IMR-90 (cell line): ENCODE measurements around the gene SH3TC1. TPM values are rescaled to one million over a fixed set of nuclear protein-coding genes. Genes with fewer than 3 reads are reported as not detected.

Experiments used
- ATAC-seq: fragments of 200-7000 bp; cut with Tn5 transposase; 2 replicates; pipeline ENCODE4 v1.9.1; 2020; ENCODE audit warnings: low read depth, mild to moderate bottlenecking, moderate library complexity
- BruUV-seq: library from RNA; stranded (reverse); fragments of 400-500 nt; replicated peaks from 2 replicates; lab custom pipeline; 2021; lab: Mats Ljungman, UMichigan
- CTCF ChIA-PET: fragments of 300-600 bp; formaldehyde crosslinking; extraction: SDS; loops from one replicate; lab custom pipeline; 2021; ENCODE audit warnings: antibody characterized with exemption; lab: Yijun Ruan, JAX
- POLR2A ChIA-PET: fragments of 300-600 bp; sonication (Branson Sonifier 250); formaldehyde crosslinking; loops from one replicate; lab custom pipeline; 2022; ENCODE audit warnings: antibody characterized with exemption; ENCODE audit not compliant: unreplicated experiment; lab: Charles Lee
- DNase-seq: peaks from one replicate; pipeline ENCODE4 v3.0.0; 2013
- H2AFZ ChIP-seq: replicated peaks from 2 replicates; pipeline ENCODE3; 2013; ENCODE audit warnings: low read length, mild to moderate bottlenecking; ENCODE audit not compliant: poor library complexity
- H2AK5ac ChIP-seq: 2 replicates; pipeline ENCODE4 v1.6.1; 2013; ENCODE audit warnings: low read depth, low read length, inconsistent platforms
- H2AK9ac ChIP-seq: replicated peaks from 2 replicates; pipeline ENCODE3; 2013; ENCODE audit warnings: mild to moderate bottlenecking, low read depth, low read length, moderate library complexity; ENCODE audit not compliant: poor library complexity
- H2BK120ac ChIP-seq: 2 replicates; pipeline ENCODE4 v1.6.1; 2013; ENCODE audit warnings: low read depth, low read length, inconsistent platforms
- H2BK15ac ChIP-seq: 3 replicates; pipeline ENCODE4 v1.6.1; 2013; ENCODE audit warnings: low read depth, low read length, inconsistent platforms
- H2BK20ac ChIP-seq: 2 replicates; pipeline ENCODE4 v1.6.1; 2013; ENCODE audit warnings: low read depth, mild to moderate bottlenecking, inconsistent platforms, low read length, moderate library complexity
- H2BK5ac ChIP-seq: 2 replicates; pipeline ENCODE4 v1.6.1; 2013; ENCODE audit warnings: mild to moderate bottlenecking, low read depth, low read length, inconsistent platforms; ENCODE audit not compliant: poor library complexity, severe bottlenecking
- H3K14ac ChIP-seq: replicated peaks from 2 replicates; pipeline ENCODE4 v1.6.1; 2013; ENCODE audit warnings: low read depth, low read length, inconsistent platforms
- H3K18ac ChIP-seq: 2 replicates; pipeline ENCODE4 v1.6.1; 2013; ENCODE audit warnings: low read depth, low read length, control low read depth
- H3K23ac ChIP-seq: 2 replicates; pipeline ENCODE4 v1.6.1; 2013; ENCODE audit warnings: low read depth, low read length, inconsistent platforms
- H3K27ac ChIP-seq: 2 replicates; pipeline ENCODE4 v1.5.1; 2013; ENCODE audit warnings: mild to moderate bottlenecking, control low read depth, low read length; ENCODE audit not compliant: insufficient read depth
- H3K27me3 ChIP-seq: 2 replicates; pipeline ENCODE4 v1.6.1; 2013; ENCODE audit warnings: low read length; ENCODE audit not compliant: control insufficient read depth, insufficient read depth
- H3K36me3 ChIP-seq: 2 replicates; pipeline ENCODE4 v1.6.1; 2013; ENCODE audit warnings: low read length, mixed read lengths; ENCODE audit not compliant: control insufficient read depth, insufficient read depth
- H3K4ac ChIP-seq: 2 replicates; pipeline ENCODE4 v1.6.1; 2013; ENCODE audit warnings: low read depth, low read length, inconsistent platforms
- H3K4me1 ChIP-seq: 2 replicates; pipeline ENCODE4 v1.6.1; 2013; ENCODE audit warnings: low read length, mixed read lengths; ENCODE audit not compliant: control insufficient read depth, insufficient read depth
- H3K4me2 ChIP-seq: 2 replicates; pipeline ENCODE4 v1.6.1; 2013; ENCODE audit warnings: low read depth, mild to moderate bottlenecking, control low read depth, low read length, moderate library complexity
- H3K4me3 ChIP-seq: 2 replicates; pipeline ENCODE4 v1.5.1; 2013; ENCODE audit warnings: low read depth, mild to moderate bottlenecking, control low read depth, low read length, moderate library complexity; ENCODE audit not compliant: insufficient read depth
- H3K56ac ChIP-seq: 2 replicates; pipeline ENCODE4 v1.6.1; 2013; ENCODE audit warnings: low read length, inconsistent platforms; ENCODE audit not compliant: insufficient read depth; ENCODE audit errors: extremely low read depth
- H3K79me1 ChIP-seq, 2 experiments: 2 replicates each; pipeline ENCODE4 v1.6.1; 2013; ENCODE audit warnings: low read length in 2 of 2, inconsistent platforms in 1 of 2, low read depth in 1 of 2
- H3K9ac ChIP-seq: 2 replicates; pipeline ENCODE4 v1.6.1; 2013; ENCODE audit warnings: low read depth, low read length, control low read depth
- H3K9me1 ChIP-seq: 2 replicates; pipeline ENCODE4 v1.6.1; 2013; ENCODE audit warnings: low read length, inconsistent platforms; ENCODE audit not compliant: insufficient read depth
- H3K9me3 ChIP-seq: 2 replicates; pipeline ENCODE4 v1.6.1; 2013; ENCODE audit warnings: low read length; ENCODE audit not compliant: control insufficient read depth, insufficient read depth
- H4K20me1 ChIP-seq: 2 replicates; pipeline ENCODE4 v1.6.1; 2013; ENCODE audit warnings: low read length, inconsistent platforms; ENCODE audit not compliant: insufficient read depth
- H4K5ac ChIP-seq: 2 replicates; pipeline ENCODE4 v1.6.1; 2013; ENCODE audit warnings: mild to moderate bottlenecking, low read depth, low read length, control low read depth
- H4K8ac ChIP-seq, 2 experiments: 2 replicates each; pipeline ENCODE4 v1.6.1; 2013; ENCODE audit warnings: low read depth in 2 of 2, low read length in 2 of 2, control low read depth in 1 of 2, inconsistent platforms in 1 of 2
- H4K91ac ChIP-seq: 2 replicates; pipeline ENCODE4 v1.6.1; 2013; ENCODE audit warnings: low read depth, low read length, inconsistent platforms; ENCODE audit not compliant: insufficient read depth
- BHLHE40 ChIP-seq: fragments of 150-350 bp; IDR thresholded peaks from 2 replicates; pipeline ENCODE4 v1.6.1; 2016; ENCODE audit warnings: mild to moderate bottlenecking, low read depth, low read length
- CEBPB ChIP-seq: IDR thresholded peaks from 2 replicates; pipeline ENCODE4 v1.6.1; 2012; ENCODE audit warnings: low read depth, low read length, improper control_type of control experiment
- FOS ChIP-seq: fragments of 150-350 bp; IDR thresholded peaks from 2 replicates; pipeline ENCODE4 v1.6.1; 2016; ENCODE audit warnings: low read depth, low read length
- WGBS, 2 experiments: methylation state at CpG; one replicate each; pipeline versions ENCODE4 v1.1.5 to v1.1.7; 2013; ENCODE audit warnings: missing lambda C conversion rate in 2 of 2; ENCODE audit not compliant: insufficient read length in 1 of 2; ENCODE audit errors: extremely low coverage in 2 of 2; 5-methylcytosine and 5-hydroxymethylcytosine counted together
- dilution Hi-C: fragments of 300-500 bp; cut with HindIII; formaldehyde crosslinking; loops from one replicate; pipeline ENCODE4 v1.14.3; 2018; ENCODE audit warnings: low sequenced_read_pairs; ENCODE audit not compliant: unreplicated experiment
- in situ Hi-C: fragments of 300-500 bp; cut with MboI; formaldehyde crosslinking; loops from 3 replicates; pipeline ENCODE4 v1.14.3; 2019; ENCODE audit warnings: low sequenced_read_pairs, inconsistent platforms, mixed read lengths
- intact Hi-C: fragments of 100-400 bp; cut with micrococcal nuclease; formaldehyde crosslinking; loops from 2 replicates; pipeline ENCODE4 v1.10.0; 2022
- polyA plus RNA-seq, 3 experiments: library from polyadenylated mRNA; depleted of rRNA; stranded (reverse); fragments of >200 nt; gene quantifications; 2 replicates each; pipeline ENCODE4 v1.2.3, GENCODE V29; 2012; ENCODE audit warnings: low replicate concordance in 1 of 3
- total RNA-seq: library from RNA; depleted of rRNA; stranded (reverse); fragments of >200 nt; gene quantifications from 2 replicates; pipeline ENCODE4 v1.2.3, GENCODE V29; 2012

SH3TC1 gene
- total and polyA plus RNA-seq, 2 of the 4 experiments (the other 2 are of a cell fraction) = 1.6 to 2.2 TPM

DNA sequence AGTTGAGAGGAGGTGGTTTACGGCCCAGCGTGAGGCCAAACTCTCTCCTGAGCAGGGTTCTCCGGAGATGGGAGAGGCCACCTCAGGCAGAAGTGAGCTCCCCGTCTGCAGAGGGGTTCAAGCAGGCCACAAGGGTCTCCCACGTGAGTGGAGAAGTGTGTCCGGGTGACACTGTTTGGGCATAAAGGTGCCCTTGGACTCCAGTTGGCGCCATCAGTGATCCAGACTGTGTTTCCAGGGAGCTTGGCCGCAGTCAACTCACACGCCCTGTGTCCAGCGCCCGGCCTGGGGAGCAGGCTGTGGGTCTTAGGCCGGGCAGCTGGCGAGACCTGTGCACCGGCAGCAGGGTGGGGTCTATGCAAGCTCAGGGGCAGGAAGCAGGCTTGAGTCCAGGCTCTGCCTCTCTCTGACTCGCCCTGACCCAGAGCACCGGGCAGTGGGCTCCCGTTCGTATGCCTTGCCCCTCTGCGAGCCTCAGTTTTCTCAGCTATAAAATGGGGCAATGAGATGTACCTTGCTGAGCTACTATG, 45.9 kb downstream of the SH3TC1 start:
- H4K91ac ChIP-seq = no peak overlapping the region
- no peak overlapping the region for H3K18ac ChIP-seq
- H2BK5ac ChIP-seq = no peak overlapping the region
- peaks cover 1% of the 10 kb centered on the region; the same call in 1 of the 2 replicates for H3K27me3 ChIP-seq
- no peak overlapping the region for H2AK9ac ChIP-seq
- no peaks in the 10 kb centered on the region for H3K79me1 ChIP-seq
- no peak overlapping the region for H4K8ac ChIP-seq
- H3K36me3 ChIP-seq = no peaks in the 10 kb centered on the region
- no peak overlapping the region for H3K23ac ChIP-seq
- BruUV-seq = no TSS peak
- no peaks in the 10 kb centered on the region; the same call in 1 of the 2 replicates for H3K9me3 ChIP-seq
- no peak overlapping the region for H2AK5ac ChIP-seq
- no peak overlapping the region for H3K4me3 ChIP-seq
- no peaks in the 10 kb centered on the region for H3K9me1 ChIP-seq
- no peak overlapping the region for H2BK15ac ChIP-seq
- no peak overlapping the region for H2BK120ac ChIP-seq
- H3K4me1 ChIP-seq = peaks cover 9% of the 10 kb centered on the region
- no peak for DNase-seq
- no peak overlapping the region for H3K4ac ChIP-seq
- H2BK20ac ChIP-seq = no peak overlapping the region
- no peak overlapping the region for H3K9ac ChIP-seq
- ATAC-seq = no peak
- POLR2A ChIA-PET = no interaction called here
- CTCF ChIA-PET = no interaction called here
- dilution Hi-C loops (no loop called here), intact Hi-C loops (no loop called here), in situ Hi-C loops (loop anchor here (5.0 kb wide), 1 partner anchor 157 kb away; no protein-coding TSS in a partner anchor)
- TF ChIP-seq CEBPB (no peak), BHLHE40 (no peak), FOS (no peak)
- no peak overlapping the region for H3K4me2 ChIP-seq
- no peak overlapping the region for H4K5ac ChIP-seq
- WGBS, 2 experiments = 96% methylated on average over 13 of the region's 19 CpGs; no CpG with 5 or more reads in 1 of the 2 experiments
- H4K20me1 ChIP-seq = no peaks in the 10 kb centered on the region; the same call in 1 of the 2 replicates
- no peak overlapping the region for H2AFZ ChIP-seq
- H3K27ac ChIP-seq = no peak overlapping the region
- H3K14ac ChIP-seq = no peak overlapping the region
- no peak overlapping the region for H3K56ac ChIP-seq
